SK-N-MC (cell line): ENCODE data around the gene MAD2L1.

Experiments used
- EZH2 ChIP-seq: fragments of 200-600 bp; sonication (generic); IDR thresholded peaks from one replicate; pipeline ENCODE4 v1.6.1; 2017; ENCODE audit warnings: antibody characterized with exemption
- FOXP2 ChIP-seq: optimal IDR thresholded peaks from 2 replicates; pipeline ENCODE3; 2011; ENCODE audit warnings: mild to moderate bottlenecking, moderate library complexity; ENCODE audit not compliant: insufficient read depth; ENCODE audit errors: extremely low read length, control extremely low read depth
- POLR2AphosphoS5 ChIP-seq: IDR thresholded peaks from 2 replicates; pipeline ENCODE4 v1.6.1; 2012; ENCODE audit warnings: mild to moderate bottlenecking, low read depth, low read length, borderline replicate concordance

- TF ChIP-seq POLR2AphosphoS5 (no peak), EZH2 (no peak), FOXP2 (no peak)
Observed at GRCh38 chr4:120084327-120084726, 17.7 kb upstream of the MAD2L1 start.
